Sigmoid colon (tissue), 7 donors: ENCODE data around the gene RASSF7. TPM values are rescaled to one million over a fixed set of nuclear protein-coding genes. Genes with fewer than 3 reads are reported as not detected.

Experiments used
- DNase-seq: peaks from one replicate; pipeline ENCODE4 v3.0.0-alpha.2; 2019
- H3K27ac ChIP-seq, 4 donors: fragments of 200-600 bp; sonication (generic); one replicate each; pipeline ENCODE4 v1.5.1; 2016 to 2019; ENCODE audit warnings: mild to moderate bottlenecking in 1 of 4
- H3K27me3 ChIP-seq, 3 donors: fragments of 200-600 bp; sonication (generic); one replicate each; pipeline ENCODE4 v1.5.1; 2019; ENCODE audit warnings: mild to moderate bottlenecking in 1 of 3
- H3K36me3 ChIP-seq, 4 donors: fragments of 200-600 bp; sonication (generic); one replicate each; pipeline ENCODE4 v1.5.1; 2016 to 2019
- H3K4me1 ChIP-seq, 4 donors: fragments of 200-600 bp; sonication (generic); one replicate each; pipeline ENCODE4 v1.5.1; 2017 to 2019
- H3K4me3 ChIP-seq, 4 donors: fragments of 200-600 bp; sonication (generic); one replicate each; pipeline ENCODE4 v1.5.1; 2017 to 2019; ENCODE audit warnings: mild to moderate bottlenecking in 2 of 4, moderate library complexity in 1 of 4
- H3K9me3 ChIP-seq, 4 donors: fragments of 200-600 bp in 3 of 4; sonication (generic) in 3 of 4; one replicate each; pipeline versions ENCODE4 v1.5.1 to v1.6.1; 2013 to 2019
- EP300 ChIP-seq, 4 donors: sonication (generic); formaldehyde crosslinking; IDR thresholded peaks; one replicate each; pipeline ENCODE4 v1.6.1; 2017; ENCODE audit warnings: antibody characterized with exemption in 4 of 4
- POLR2A ChIP-seq, 2 donors: fragments of 450-650 bp; IDR thresholded peaks; one replicate each; pipeline ENCODE4 v1.6.1; 2016; ENCODE audit warnings: antibody characterized with exemption in 2 of 2, mild to moderate bottlenecking in 2 of 2, moderate library complexity in 2 of 2
- POLR2AphosphoS5 ChIP-seq, 4 donors: sonication (generic); formaldehyde crosslinking; IDR thresholded peaks; one replicate each; pipeline ENCODE4 v1.6.1; 2017; ENCODE audit warnings: antibody characterized with exemption in 4 of 4
- WGBS, 2 donors: extraction: QIAGEN DNeasy Blood & Tissue Kit; methylation state at CpG; one replicate each; pipeline ENCODE4 v1.1.7; 2013; 5-methylcytosine and 5-hydroxymethylcytosine counted together
- intact Hi-C: fragments of 100-400 bp; cut with DNase I; formaldehyde crosslinking; loops from one replicate; pipeline ENCODE4 v1.15.1; 2023
- polyA plus RNA-seq, 3 donors: library from polyadenylated mRNA; stranded (reverse); fragments of 200-250 nt; gene quantifications; one replicate each; pipeline ENCODE4 v1.2.3, GENCODE V29; 2013
- total RNA-seq, 4 donors: library from RNA; depleted of rRNA; stranded (reverse); fragments of >200 nt; gene quantifications; one replicate each; pipeline ENCODE4 v1.1.0, GENCODE V29; 2016
- TF ChIP-seq, protein P1 (sequence below), 4 experiments: fragments of 450-650 bp in 3 of 4; fragments of 200-600 bp in 1 of 4; IDR thresholded peaks; one replicate each; pipeline ENCODE4 v1.5.1; 2016 to 2019; ENCODE audit warnings: antibody characterized with exemption in 4 of 4, mild to moderate bottlenecking in 3 of 4, moderate library complexity in 2 of 4
- donor health status: healthy with polysubstance abuse.
- donor health status: Bipolar disorder and iron deficiency.
- donor health status: healthy.

RASSF7 gene
- total and polyA plus RNA-seq, 7 donors, result 3.0 to 122 (median 5.4) TPM

DNA sequence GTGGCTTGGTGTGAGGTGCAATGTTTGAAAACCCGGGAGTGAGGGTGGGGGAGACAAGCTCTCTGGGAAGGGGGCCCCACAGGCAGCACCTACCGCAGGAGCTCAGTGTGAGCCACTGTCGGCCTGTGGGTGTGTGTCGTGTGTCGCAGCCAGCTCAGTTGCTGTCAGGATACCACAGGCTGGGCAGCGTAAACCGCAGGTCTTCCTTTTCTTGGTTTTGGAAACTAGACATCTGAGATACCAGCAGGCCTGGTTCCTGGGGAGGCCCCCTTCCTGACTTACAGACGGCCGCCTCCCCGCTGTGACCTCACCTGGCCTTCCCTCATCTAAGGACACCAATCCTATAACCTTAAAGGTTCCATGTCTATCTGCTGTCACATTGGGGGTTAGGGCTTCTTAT, 35.6 kb downstream of the RASSF7 start:
- DNase-seq, result no peak
- WGBS, 2 donors, result 88 to 94% methylated on average over 10 of the region's 10 CpGs
- H3K4me1 ChIP-seq, result no peaks in the 10 kb centered on the region
- H3K36me3 ChIP-seq, result peaks cover 31 to 99% (median 79%) of the 10 kb centered on the region in 4 donors
- intact Hi-C loops, result no loop called here
- TF ChIP-seq POLR2A (IDR thresholded peaks at IDR 0.05), result no peak
- TF ChIP-seq, protein P1, sequence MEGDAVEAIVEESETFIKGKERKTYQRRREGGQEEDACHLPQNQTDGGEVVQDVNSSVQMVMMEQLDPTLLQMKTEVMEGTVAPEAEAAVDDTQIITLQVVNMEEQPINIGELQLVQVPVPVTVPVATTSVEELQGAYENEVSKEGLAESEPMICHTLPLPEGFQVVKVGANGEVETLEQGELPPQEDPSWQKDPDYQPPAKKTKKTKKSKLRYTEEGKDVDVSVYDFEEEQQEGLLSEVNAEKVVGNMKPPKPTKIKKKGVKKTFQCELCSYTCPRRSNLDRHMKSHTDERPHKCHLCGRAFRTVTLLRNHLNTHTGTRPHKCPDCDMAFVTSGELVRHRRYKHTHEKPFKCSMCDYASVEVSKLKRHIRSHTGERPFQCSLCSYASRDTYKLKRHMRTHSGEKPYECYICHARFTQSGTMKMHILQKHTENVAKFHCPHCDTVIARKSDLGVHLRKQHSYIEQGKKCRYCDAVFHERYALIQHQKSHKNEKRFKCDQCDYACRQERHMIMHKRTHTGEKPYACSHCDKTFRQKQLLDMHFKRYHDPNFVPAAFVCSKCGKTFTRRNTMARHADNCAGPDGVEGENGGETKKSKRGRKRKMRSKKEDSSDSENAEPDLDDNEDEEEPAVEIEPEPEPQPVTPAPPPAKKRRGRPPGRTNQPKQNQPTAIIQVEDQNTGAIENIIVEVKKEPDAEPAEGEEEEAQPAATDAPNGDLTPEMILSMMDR (IDR thresholded peaks at IDR 0.05), result no peak
- no peak for TF ChIP-seq POLR2AphosphoS5 (IDR thresholded peaks at IDR 0.05)
- no peak for TF ChIP-seq EP300 (IDR thresholded peaks at IDR 0.05)
- no peaks in the 10 kb centered on the region for H3K9me3 ChIP-seq
- H3K4me3 ChIP-seq, result no peak overlapping the region
- H3K27me3 ChIP-seq, result no peaks in the 10 kb centered on the region
- H3K27ac ChIP-seq, result no peak overlapping the region

DNA sequence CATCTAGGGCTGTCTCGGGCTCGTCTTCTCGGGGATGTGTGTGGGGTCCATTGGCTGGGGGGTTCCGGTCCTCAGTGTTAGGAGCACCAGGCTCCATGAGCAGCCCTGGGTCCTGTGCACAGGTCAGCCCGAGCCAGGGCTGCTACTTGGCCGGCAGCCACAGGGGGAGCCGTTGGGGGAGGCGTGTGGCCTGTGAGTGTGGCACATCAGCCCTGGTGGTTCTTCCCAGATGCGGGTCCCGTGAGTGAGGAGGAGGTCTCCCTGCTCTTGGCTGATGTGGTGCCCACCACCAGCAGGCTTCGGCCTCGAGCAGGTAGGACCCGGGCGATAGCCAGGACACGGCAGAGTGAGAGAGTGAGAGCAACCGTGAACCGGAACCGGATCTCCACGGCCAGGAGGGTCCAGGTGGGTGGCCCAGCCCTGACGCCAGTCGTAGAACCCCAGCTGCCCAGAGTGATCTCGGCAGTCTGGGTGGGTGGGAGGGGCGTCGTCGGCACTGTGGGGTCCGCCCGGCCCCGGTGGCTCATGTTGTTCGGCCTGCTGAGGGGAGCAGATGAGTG, 36.5 kb downstream of the RASSF7 start:
- TF ChIP-seq, protein P1 (IDR thresholded peaks at IDR 0.05), result no peak
- TF ChIP-seq POLR2AphosphoS5 (IDR thresholded peaks at IDR 0.05) (no peak), EP300 (IDR thresholded peaks at IDR 0.05) (no peak), POLR2A (IDR thresholded peaks at IDR 0.05) (no peak)
- Histone ChIP-seq H3K4me3 (no peak overlapping the region), H3K36me3 (peaks cover 40 to 99% (median 82%) of the 10 kb centered on the region in 4 donors), H3K9me3 (no peaks in the 10 kb centered on the region), H3K27me3 (no peaks in the 10 kb centered on the region), H3K27ac (no peak overlapping the region), H3K4me1 (no peaks in the 10 kb centered on the region)
- no peak for DNase-seq
- intact Hi-C loops, result no loop called here
- WGBS, 2 donors, result 91 to 92% methylated on average over 29 of the region's 29 CpGs

DNA sequence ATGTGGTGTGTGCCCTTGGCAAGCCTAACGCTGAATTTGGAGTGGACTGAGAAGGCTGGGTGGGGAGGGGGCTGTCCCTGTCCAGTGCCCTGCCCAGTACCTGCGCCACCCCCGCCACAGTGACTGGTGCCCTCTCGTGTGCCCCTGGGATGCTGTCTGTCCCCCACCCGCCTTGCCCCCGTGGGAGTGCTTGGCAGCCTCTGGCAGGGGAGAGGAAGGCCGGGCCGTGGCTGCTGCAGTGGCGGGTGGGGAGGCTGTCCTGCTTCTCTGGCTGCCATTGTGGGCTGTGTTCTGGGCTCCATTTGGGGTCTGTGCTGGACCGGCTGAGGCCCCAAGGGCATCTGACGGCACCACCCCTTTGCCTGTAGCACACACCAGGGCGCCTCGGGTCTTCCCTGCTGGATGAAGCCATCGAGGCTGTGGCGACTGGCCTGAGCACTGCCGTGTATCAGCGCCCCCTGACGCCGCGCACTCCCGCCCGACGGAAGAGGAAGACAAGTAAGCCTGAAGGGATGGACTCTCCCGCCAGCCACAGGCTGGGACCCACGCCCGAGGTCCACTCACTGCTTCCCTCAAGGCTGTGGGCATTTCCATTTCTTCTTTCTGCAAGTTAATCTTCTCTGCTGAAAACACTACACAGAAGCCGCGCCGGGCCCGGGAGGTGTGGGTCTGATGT, 37.4 kb downstream of the RASSF7 start:
- intact Hi-C loops, result no loop called here

DNA sequence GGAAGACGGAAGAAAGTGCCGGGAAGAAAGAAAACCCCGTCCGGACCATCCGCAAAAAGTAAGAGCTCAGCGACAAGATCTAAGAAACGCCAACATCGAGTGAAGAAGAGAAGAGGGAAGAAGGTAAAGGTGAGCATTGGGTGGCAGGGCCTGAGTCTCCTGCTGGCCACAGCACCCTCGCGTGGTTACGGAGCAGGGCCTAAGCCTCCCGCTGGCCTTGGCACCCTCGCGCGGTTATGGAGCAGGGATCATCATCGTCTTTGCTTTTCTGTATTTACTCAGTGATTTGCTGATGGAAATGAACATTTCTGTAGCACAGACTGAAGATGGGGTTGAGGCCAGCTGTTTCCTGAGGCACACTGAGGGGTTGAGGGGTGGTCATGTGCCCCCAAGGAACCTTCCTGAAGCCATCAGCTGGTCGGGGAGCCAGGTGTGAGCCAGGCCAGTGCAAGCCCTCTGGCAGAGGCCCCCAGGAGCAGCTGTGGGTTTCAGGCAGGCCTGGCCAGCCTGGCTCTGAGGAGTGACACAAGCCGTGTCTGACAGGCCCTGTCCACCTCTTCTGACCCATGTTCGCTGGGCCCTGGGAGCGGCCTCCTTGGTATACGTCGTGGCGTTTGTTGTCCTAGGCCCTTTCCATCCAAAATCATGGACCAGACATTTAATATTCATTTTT, 40.9 kb downstream of the RASSF7 start:
- Histone ChIP-seq H3K9me3 (no peaks in the 10 kb centered on the region), H3K4me3 (no peak overlapping the region), H3K4me1 (peaks cover 0 to 6% (median 2%) of the 10 kb centered on the region in 4 donors), H3K27ac (no peak overlapping the region), H3K36me3 (peaks cover 19 to 99% (median 84%) of the 10 kb centered on the region in 4 donors), H3K27me3 (no peaks in the 10 kb centered on the region)
- intact Hi-C loops, result no loop called here
- WGBS, 2 donors, result 94 to 95% methylated on average over 23 of the region's 23 CpGs
- no peak for DNase-seq
- TF ChIP-seq EP300 (IDR thresholded peaks at IDR 0.05) (no peak), POLR2A (IDR thresholded peaks at IDR 0.05) (no peak), POLR2AphosphoS5 (IDR thresholded peaks at IDR 0.05) (no peak)
- TF ChIP-seq, protein P1 (IDR thresholded peaks at IDR 0.05), result no peak

More for the DNA sequence above, 37.4 kb downstream of the RASSF7 start:
- TF ChIP-seq, protein P1 (IDR thresholded peaks at IDR 0.05), result no peak
- TF ChIP-seq POLR2A (IDR thresholded peaks at IDR 0.05) (no peak), EP300 (IDR thresholded peaks at IDR 0.05) (no peak), POLR2AphosphoS5 (IDR thresholded peaks at IDR 0.05) (no peak)
- H3K36me3 ChIP-seq, result peaks cover 32 to 99% (median 80%) of the 10 kb centered on the region in 4 donors
- no peak overlapping the region for H3K4me3 ChIP-seq
- no peaks in the 10 kb centered on the region for H3K27me3 ChIP-seq
- no peak overlapping the region for H3K27ac ChIP-seq
- H3K4me1 ChIP-seq, result no peaks in the 10 kb centered on the region
- H3K9me3 ChIP-seq, result no peaks in the 10 kb centered on the region
- WGBS, 2 donors, result 91 to 96% methylated on average over 30 of the region's 30 CpGs
- no peak for DNase-seq
